SHP77 treated with DMSO at 0.1 percent for 48 hours (cell line): Measurements from ENCODE around the gene BUB3.

ENCODE experiments used
- DNase-seq: peaks from one replicate; lab custom pipeline; 2025; lab: John Stamatoyannopoulos, UW

Gene BUB3, protein sequence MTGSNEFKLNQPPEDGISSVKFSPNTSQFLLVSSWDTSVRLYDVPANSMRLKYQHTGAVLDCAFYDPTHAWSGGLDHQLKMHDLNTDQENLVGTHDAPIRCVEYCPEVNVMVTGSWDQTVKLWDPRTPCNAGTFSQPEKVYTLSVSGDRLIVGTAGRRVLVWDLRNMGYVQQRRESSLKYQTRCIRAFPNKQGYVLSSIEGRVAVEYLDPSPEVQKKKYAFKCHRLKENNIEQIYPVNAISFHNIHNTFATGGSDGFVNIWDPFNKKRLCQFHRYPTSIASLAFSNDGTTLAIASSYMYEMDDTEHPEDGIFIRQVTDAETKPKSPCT

DNA sequence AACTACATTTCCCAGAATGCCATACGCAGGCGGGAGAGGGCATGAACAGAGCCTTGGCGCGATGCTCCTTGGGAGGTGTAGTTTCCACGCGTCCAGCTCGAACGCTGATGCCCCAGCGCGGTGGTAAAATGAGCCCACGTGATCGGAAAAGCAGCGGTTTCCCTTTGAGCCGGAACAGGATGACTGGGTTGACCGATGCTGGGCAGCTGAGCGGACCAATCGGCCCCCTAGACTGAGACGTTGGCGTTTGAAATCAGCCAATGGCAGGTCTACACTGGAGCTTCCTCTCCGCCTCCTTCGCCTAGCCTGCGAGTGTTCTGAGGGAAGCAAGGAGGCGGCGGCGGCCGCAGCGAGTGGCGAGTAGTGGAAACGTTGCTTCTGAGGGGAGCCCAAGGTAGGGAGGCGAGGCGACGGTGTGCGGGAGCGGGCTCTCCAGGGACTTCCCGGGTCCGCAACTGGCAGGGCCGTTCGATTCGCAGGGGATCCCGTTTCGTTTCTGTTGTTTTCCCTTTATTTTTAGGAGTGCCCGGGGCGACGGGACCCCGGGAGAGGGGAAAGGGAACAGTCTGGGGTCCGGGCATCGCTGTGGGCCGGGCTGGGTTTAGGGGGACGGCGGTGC lies at the start of gene BUB3:
BUB3 (plus strand) TSS at position 311 of the 619 bp plus-strand sequence. CDS start 516 bp downstream, outside the sequence.
- peak; percentile 99 for DNase-seq

- no peak for DNase-seq
These were observed 44.7 kb upstream of the BUB3 start for GRCh38 chr10:123109466-123109865.

GRCh38 chr10:123117644-123118417 lies 36.4 kb upstream of the BUB3 start:
- no peak for DNase-seq

DNA sequence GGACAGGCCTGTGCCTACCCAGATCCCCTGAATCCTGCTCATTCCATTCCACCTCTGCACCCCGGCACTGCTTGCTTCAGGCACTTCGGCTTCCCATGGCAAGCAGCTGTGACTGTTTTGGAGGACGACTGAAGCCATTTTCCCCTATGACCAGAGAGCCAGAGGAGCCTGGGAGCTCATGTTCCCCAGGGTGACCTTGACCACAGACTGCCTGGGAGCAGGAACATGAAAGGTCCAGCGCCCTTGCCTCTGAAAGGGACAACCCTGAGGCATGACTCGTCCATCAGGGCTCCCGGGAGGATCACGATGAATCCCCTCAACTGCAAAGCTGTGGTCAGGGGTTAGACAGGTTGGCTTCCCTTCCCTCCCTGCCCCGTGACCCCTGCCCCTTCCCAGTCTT lies 35.1 kb upstream of the BUB3 start:
- no peak for DNase-seq

DNA sequence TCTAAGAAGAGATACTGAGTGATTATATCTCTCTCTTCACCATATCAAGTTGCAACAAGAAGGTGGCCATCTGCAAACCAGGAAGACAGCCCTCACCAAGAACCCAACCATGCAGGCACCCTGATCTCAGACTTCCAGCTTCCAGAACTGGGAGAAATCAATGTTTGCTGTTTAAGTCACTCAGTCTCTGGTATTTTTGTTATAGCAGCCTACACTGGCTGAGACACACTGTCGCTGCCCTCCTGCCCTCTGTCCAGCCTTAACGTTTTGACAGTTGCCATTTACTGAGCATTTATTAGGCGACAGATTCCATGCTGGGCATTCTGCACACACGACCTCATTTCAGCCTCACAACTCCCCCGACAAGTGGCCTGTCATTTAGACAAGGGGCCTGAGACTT lies 28.0 kb upstream of the BUB3 start:
- no peak for DNase-seq

DNA sequence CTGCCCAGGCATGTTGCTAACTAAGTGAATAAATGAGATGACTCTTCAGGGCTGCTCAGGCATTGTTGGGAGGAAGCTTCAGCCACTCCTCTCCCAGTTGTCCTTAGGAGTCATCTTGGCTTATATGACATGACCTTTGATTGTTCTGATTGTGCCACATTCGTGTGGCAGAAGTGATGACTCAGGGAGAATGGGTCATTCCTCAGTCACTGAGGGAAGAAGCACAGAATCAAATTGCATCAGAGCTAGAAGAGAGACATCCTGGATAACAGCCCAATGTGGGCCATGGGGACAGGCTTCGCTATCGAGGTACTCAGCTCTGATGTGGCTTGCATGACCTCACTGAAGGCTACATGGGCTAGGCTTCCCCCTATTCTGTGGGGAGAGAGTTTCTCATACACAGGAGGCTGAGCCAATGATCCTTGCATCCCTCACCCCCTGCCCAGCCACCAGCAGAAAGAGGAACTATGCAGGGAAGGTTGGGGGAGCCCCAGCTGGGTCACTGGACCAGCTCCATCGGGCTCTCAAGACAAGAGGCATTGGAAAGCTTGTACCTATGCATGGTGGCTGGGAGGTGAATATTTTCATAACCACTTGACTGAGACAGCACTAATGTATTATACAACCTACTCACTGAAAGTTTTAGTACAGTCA lies 24.5 kb upstream of the BUB3 start:
- DNase-seq = no peak

DNA sequence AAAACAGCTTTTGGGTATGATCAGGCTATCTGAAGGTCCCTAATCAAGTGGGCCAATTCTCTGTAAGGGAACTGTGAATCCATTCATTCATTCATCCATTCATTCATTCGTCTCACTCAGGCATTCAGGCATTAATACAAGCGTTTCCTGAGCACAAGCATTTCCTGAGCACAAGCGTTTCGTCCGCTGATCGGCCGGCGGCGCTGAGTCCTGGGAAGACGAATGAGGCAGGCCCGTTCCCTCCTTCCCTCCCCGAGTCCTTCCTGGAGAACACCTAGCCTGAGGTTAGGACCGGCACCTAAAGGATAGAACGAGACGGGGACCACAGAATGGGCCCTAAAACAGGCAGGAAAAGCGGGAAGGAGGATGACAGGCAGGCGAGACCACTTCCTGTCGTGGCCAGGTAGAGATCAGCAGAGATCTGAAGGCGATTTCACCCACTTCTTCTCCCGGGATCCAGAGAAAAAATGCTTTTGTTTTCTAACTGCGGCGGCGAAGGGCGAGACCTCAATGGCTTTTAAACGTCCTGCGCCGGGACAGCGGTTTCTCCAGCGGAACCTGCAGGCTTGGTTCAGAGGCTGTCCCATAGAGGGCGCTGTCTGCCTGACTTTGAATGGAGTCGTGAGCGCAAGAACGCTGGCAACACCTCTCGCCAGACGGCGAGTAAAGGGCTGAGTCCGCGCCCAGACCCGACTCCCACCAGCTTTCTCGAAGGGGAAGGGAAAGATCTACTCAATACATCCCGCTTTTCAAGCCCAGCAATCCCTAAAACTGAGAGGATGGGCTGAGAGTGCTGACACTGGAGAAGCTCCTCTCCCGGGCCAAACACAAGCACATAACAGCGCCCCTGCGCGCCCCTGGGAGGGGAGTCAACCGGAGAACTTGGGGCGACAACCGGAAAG lies 21.4 kb upstream of the BUB3 start:
- DNase-seq = peak; percentile 25

GRCh38 chr10:123133541-123134342 lies 20.5 kb upstream of the BUB3 start:
- DNase-seq = no peak

GRCh38 chr10:123134343-123134914 lies 19.8 kb upstream of the BUB3 start:
- DNase-seq = no peak

GRCh38 chr10:123134915-123135414 lies 19.2 kb upstream of the BUB3 start:
- DNase-seq = no peak

GRCh38 chr10:123135415-123136141 lies 18.6 kb upstream of the BUB3 start, which contains the start of gene HMX3:
HMX3 (plus strand) TSS chr10:123135970; CDS start chr10:123136051, 81 bp downstream.
- no peak for DNase-seq

DNA sequence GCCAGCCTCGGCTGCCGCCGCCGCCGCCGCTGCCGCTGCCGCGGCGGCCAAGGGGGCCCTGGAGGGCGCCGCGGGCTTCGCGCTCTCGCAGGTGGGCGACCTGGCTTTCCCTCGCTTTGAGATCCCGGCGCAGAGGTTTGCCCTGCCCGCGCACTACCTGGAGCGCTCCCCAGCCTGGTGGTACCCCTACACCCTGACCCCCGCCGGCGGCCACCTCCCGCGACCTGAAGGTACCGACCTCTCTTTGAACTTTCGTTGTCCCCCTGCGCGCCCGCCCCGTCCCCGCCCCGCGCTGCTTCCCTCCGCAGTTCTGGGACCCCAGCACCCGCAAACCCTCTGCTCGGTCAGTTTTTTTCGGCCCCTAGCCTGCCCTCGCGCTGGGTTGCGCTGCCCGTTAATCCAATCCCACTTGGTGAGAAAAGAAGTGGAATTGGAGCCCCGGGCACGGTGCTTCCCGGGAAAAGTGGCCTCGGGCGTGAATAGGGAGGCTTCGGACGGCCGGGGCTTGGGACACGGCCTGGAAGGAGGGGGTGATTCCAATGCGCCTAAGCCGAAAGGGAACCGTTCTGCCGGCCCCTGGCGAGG lies 17.9 kb upstream of the BUB3 start:
- DNase-seq = no peak

DNA sequence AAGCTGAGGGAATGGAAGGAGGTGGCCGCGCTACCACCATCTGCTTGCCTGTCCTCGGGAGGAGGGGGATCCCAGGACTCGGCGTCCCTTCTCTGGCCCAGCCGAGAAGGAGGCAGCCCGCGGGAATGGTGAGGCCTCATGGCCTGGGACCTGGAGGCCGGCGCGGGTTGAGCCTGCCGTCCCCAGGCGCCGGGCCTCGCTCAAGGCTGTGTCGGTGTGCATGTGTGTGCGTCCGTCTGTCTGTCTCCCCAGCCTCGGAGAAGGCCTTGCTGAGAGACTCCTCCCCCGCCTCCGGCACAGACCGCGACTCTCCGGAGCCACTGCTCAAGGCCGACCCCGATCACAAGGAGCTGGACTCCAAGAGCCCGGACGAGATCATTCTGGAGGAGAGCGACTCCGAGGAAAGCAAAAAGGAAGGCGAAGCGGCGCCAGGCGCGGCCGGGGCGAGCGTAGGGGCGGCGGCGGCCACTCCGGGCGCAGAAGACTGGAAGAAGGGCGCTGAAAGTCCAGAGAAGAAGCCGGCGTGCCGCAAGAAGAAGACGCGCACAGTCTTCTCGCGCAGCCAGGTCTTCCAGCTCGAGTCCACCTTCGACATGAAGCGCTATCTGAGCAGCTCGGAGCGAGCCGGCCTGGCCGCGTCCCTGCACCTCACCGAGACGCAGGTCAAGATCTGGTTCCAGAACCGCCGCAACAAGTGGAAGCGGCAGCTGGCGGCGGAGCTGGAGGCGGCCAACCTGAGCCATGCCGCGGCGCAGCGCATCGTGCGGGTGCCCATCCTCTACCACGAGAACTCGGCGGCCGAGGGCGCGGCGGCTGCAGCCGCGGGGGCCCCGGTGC lies 17.2 kb upstream of the BUB3 start:
- DNase-seq = no peak

GRCh38 chr10:123139165-123139520 lies 15.1 kb upstream of the BUB3 start:
- no peak for DNase-seq

DNA sequence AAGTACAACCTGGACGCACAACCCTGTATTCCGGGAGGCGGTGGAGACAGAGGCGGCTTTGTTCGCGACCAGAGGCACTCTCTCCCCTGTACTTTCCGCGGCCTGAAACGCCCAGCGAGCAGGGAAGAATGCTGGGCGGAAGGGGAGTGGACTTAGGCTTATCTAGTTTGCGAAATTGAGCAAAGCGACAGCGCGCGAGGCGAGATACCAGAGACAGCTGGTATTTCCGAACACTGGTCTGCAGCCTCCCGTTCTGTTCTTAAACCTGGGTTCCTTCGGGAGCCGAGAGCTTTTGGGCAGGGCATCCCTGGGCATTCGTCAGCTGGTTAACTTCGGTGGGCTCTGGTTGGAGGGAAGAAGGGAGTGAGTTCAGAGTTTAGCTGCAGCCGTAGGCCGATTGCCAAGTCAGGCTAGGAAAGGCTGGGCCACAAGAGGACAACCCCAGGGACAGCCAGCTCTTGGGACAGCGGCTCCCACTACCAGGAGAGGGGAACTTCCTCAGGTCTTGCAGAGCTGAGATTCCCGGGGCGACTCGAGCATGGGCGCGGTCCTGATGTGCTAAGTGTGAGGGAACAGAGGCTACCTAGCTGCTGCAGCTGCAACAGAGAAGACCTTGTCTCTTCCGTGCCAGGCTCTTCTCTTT lies 14.6 kb upstream of the BUB3 start:
- DNase-seq = no peak

GRCh38 chr10:123140164-123140982 lies 13.8 kb upstream of the BUB3 start:
- DNase-seq = no peak

GRCh38 chr10:123140983-123141390 lies 13.2 kb upstream of the BUB3 start:
- DNase-seq = no peak
